Lung (tissue), 12 donors: ENCODE data around the gene SNTB2. TPM values are rescaled to one million over a fixed set of nuclear protein-coding genes. Genes with fewer than 3 reads are reported as not detected.
"Not testable (repeated sequence)": the region's sequence is repeated elsewhere in the genome, so short reads cannot be mapped to it uniquely, and the experiment has no call there.

ENCODE experiments used
- ATAC-seq: fragments of 200-7000 bp; cut with Tn5 transposase; one replicate; pipeline ENCODE4 v1.9.1; 2020; ENCODE audit warnings: moderate number of reproducible peaks; ENCODE audit not compliant: insufficient read depth, low FRiP score
- DNase-seq, 3 donors: peaks; one replicate each; pipeline ENCODE4 v3.0.0-alpha.2; 2013 to 2017
- H3K27ac ChIP-seq, 2 donors: one replicate each; pipeline ENCODE4 v1.5.1; 2013; ENCODE audit warnings: mild to moderate bottlenecking in 2 of 2, moderate library complexity in 2 of 2, control low read depth in 1 of 2, inconsistent platforms in 1 of 2, low read depth in 1 of 2, low read length in 1 of 2
- H3K27me3 ChIP-seq, 3 donors: one replicate each; pipeline ENCODE4 v1.5.1; 2013; ENCODE audit warnings: low read length in 2 of 3; ENCODE audit not compliant: control insufficient read depth in 3 of 3, insufficient read depth in 3 of 3
- H3K36me3 ChIP-seq, 4 donors: one replicate each; pipeline ENCODE4 v1.5.1; 2013; ENCODE audit warnings: low read length in 4 of 4, mild to moderate bottlenecking in 1 of 4, moderate library complexity in 1 of 4; ENCODE audit not compliant: control insufficient read depth in 4 of 4, insufficient read depth in 4 of 4
- H3K4me1 ChIP-seq, 5 donors: one replicate each; pipeline ENCODE4 v1.5.1; 2013; ENCODE audit warnings: low read length in 5 of 5, mild to moderate bottlenecking in 2 of 5, moderate library complexity in 1 of 5; ENCODE audit not compliant: control insufficient read depth in 5 of 5, insufficient read depth in 5 of 5
- H3K4me3 ChIP-seq: one replicate; pipeline ENCODE4 v1.5.1; 2013; ENCODE audit warnings: mild to moderate bottlenecking, control low read depth, moderate library complexity
- H3K9ac ChIP-seq, 2 donors: one replicate each; pipeline ENCODE4 v1.5.1; 2013; ENCODE audit warnings: low read length in 2 of 2, control low read depth in 1 of 2; ENCODE audit not compliant: insufficient read depth in 1 of 2
- H3K9me3 ChIP-seq, 4 donors: one replicate each; pipeline ENCODE4 v1.5.1; 2013; ENCODE audit warnings: low read length in 3 of 4, mild to moderate bottlenecking in 1 of 4, moderate library complexity in 1 of 4; ENCODE audit not compliant: control insufficient read depth in 4 of 4, insufficient read depth in 3 of 4
- WGBS, 2 donors: extraction: QIAGEN DNeasy Blood & Tissue Kit; methylation state at CpG; one replicate each; pipeline ENCODE4 v1.1.7; 2013; 5-methylcytosine and 5-hydroxymethylcytosine counted together
- polyA plus RNA-seq, 2 donors: library from polyadenylated mRNA; stranded (reverse); fragments of 200-250 nt; gene quantifications; one replicate each; pipeline ENCODE4 v1.2.1, GENCODE V29; 2013
- total RNA-seq, 2 donors: library from RNA; depleted of rRNA in 1 of 2; stranded (reverse); fragments of >200 nt in 1 of 2; gene quantifications; one replicate each; pipeline ENCODE4 v1.2.1, GENCODE V29; 2014 to 2021
- TF ChIP-seq, protein P1 (sequence below): IDR thresholded peaks from 2 replicates; pipeline ENCODE4 v1.5.1; 2012; ENCODE audit warnings: mild to moderate bottlenecking; ENCODE audit errors: control extremely low read depth, extremely low read depth
- donor health status: control.
- donor health status: control.
- donor health status: Bipolar disorder and iron deficiency.
- donor health status: healthy.
- donor health status: DM: yes; HTN: yes; CAD: no.

The SNTB2 gene
- total and polyA plus RNA-seq, 4 donors = 4.5 to 42.8 (median 19.1) TPM

DNA sequence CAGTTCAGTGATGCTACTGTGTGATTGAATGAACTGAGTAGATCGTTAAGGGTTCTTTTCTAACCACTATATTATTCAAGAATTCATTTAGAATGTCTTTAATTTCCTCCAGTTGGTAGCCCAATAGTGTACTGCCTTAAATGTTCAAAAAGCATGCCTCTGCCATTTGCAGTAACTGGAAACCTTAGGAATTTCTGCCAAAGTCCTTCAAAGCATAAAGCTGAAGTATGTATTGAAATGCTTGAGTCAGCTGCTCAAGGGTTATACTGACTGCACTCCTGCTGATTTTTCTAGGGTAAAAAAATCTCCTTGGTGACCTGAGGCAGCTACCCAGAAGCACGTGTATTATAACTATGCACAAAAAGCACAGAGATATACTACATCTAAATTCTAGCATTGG is 56.5 kb downstream of the SNTB2 start:
- H3K27ac ChIP-seq = no peak overlapping the region
- H3K4me1 ChIP-seq = peaks cover 0 to 11% (median 9%) of the 10 kb centered on the region in 5 donors
- H3K27me3 ChIP-seq = no peaks in the 10 kb centered on the region
- H3K4me3 ChIP-seq = no peak overlapping the region
- no peaks in the 10 kb centered on the region for H3K9me3 ChIP-seq
- TF ChIP-seq, protein P1, sequence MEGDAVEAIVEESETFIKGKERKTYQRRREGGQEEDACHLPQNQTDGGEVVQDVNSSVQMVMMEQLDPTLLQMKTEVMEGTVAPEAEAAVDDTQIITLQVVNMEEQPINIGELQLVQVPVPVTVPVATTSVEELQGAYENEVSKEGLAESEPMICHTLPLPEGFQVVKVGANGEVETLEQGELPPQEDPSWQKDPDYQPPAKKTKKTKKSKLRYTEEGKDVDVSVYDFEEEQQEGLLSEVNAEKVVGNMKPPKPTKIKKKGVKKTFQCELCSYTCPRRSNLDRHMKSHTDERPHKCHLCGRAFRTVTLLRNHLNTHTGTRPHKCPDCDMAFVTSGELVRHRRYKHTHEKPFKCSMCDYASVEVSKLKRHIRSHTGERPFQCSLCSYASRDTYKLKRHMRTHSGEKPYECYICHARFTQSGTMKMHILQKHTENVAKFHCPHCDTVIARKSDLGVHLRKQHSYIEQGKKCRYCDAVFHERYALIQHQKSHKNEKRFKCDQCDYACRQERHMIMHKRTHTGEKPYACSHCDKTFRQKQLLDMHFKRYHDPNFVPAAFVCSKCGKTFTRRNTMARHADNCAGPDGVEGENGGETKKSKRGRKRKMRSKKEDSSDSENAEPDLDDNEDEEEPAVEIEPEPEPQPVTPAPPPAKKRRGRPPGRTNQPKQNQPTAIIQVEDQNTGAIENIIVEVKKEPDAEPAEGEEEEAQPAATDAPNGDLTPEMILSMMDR = no peak
- H3K9ac ChIP-seq = no peak overlapping the region
- ATAC-seq = peak; percentile 64
- 62 to 92% methylated on average over 2 of the region's 2 CpGs for WGBS, 2 donors
- peaks cover 2 to 8% (median 4%) of the 10 kb centered on the region in 4 donors for H3K36me3 ChIP-seq
- peak in 2 of 3 donors; percentile 78 to 90 for DNase-seq

DNA sequence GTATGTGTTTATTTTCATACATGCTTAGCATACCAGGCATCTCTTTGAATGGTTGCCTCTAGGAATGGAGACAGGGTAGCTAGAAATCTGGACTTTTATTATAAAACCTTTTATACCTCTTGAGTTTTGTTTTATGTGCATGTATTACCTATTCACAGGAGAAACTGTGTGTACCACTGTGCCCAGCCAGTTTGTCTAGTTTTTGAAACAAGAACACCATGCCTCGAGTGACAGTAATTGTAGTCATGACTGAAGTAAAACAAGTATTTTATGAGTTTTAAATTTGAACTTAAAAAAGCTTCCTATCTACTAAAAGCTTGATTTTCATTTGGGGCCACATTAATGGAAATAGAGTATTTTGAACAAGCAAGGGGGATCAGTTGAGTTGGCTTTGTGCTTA is 57.4 kb downstream of the SNTB2 start:
- Histone ChIP-seq H3K27ac (no peak overlapping the region), H3K36me3 (peaks cover 2 to 8% (median 4%) of the 10 kb centered on the region in 4 donors), H3K9ac (no peak overlapping the region), H3K4me1 (peaks cover 0 to 10% (median 4%) of the 10 kb centered on the region in 5 donors), H3K27me3 (no peaks in the 10 kb centered on the region), H3K9me3 (no peaks in the 10 kb centered on the region), H3K4me3 (no peak overlapping the region)
- DNase-seq = peak in 2 of 3 donors; percentile 28 to 47
- WGBS, 2 donors = 61 to 91% methylated on average over 1 of the region's 1 CpG
- TF ChIP-seq, protein P1 = no peak
- no peak for ATAC-seq

DNA sequence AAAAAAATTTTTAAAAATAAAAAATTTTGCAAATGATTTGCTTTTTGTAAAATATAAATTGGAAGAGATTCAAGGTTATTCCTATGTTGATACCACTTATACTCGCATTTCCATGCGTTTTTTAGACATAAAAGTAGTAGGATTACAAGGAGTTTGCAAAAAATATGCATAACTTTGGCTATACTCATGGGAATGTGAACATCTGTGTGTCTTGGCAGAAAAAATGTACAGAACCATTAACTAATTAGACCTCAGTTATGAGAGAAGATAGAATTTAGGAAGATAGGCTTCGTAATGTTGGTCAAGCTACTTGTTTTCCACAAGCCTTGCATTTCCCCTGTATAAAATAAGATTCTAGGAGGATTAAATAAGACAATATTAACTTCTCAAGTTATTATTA is 63.1 kb downstream of the SNTB2 start:
- no peak overlapping the region for H3K27ac ChIP-seq
- H3K9ac ChIP-seq = no peak overlapping the region
- no peaks in the 10 kb centered on the region for H3K9me3 ChIP-seq
- no peaks in the 10 kb centered on the region for H3K27me3 ChIP-seq
- DNase-seq (no peak), ATAC-seq (no peak)
- peaks cover 0 to 5% (median 0%) of the 10 kb centered on the region in 5 donors for H3K4me1 ChIP-seq
- TF ChIP-seq, protein P1 = no peak
- no peak overlapping the region for H3K4me3 ChIP-seq
- peaks cover 2 to 10% (median 4%) of the 10 kb centered on the region in 4 donors for H3K36me3 ChIP-seq
- WGBS, 2 donors = 92 to 97% methylated on average over 3 of the region's 3 CpGs

DNA sequence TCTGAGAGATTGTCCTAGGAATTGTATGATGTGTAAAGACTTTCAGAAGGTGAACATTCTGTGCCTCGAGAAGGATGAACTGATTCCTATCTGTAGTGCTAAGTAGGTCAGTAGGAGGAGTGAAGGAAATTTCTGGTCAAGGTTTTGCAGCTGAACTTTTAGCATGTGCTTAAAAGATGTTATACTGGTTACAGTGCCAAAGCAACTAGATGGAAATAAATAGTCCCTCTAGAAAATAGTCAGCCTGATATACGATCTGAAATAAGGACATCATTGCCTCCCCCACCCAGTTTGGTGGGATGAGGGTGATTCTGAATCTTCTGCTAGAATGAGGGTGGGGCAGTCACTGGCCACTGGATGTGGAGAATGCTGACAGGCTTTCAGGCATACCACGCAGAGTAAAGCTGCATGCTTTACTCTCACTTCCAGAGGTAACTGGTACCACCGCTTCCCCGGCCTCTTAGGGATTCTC is 66.9 kb downstream of the SNTB2 start:
- Histone ChIP-seq H3K36me3 (peaks cover 0 to 2% (median 0%) of the 10 kb centered on the region in 4 donors), H3K27ac (no peak overlapping the region), H3K4me3 (no peak overlapping the region), H3K27me3 (no peaks in the 10 kb centered on the region), H3K9me3 (no peaks in the 10 kb centered on the region), H3K9ac (no peak overlapping the region), H3K4me1 (peaks cover 0 to 5% (median 0%) of the 10 kb centered on the region in 5 donors)
- no peak for ATAC-seq
- TF ChIP-seq, protein P1 = no peak
- no peak for DNase-seq
- WGBS, 2 donors = 69 to 78% methylated on average over 5 of the region's 5 CpGs

DNA sequence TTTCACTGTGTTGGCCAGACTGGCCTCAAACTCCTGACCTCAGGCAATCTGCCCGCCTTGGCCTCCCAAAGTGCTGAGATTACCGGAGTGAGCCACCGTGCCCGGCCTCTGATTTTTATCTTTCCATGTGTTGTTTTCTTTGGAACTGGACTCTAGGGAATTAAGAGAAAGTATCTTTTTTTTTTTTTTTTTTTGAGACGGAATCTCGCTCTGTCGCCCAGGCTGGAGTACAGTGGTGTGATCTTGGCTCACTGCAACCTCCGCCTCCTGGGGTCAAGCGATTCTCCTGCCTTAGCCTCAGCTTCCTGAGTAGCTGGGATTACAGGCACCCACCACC is 72.4 kb downstream of the SNTB2 start:
- ATAC-seq, H3K27ac ChIP-seq, H3K27me3 ChIP-seq, DNase-seq, H3K9ac ChIP-seq, H3K4me3 ChIP-seq, H3K9me3 ChIP-seq, H3K4me1 ChIP-seq: not testable (repeated sequence)
- 90 to 93% methylated on average over 8 to 9 of the region's 9 CpGs for WGBS, 2 donors
- peaks cover 0 to 19% (median 9%) of the 10 kb centered on the region in 4 donors for H3K36me3 ChIP-seq
